K562 (cell line): Measurements from ENCODE around the gene PARS2. TPM values are rescaled to one million over a fixed set of nuclear protein-coding genes. Genes with fewer than 3 reads are reported as not detected.

ENCODE experiments used
- BRF1 ChIP-seq: IDR thresholded peaks from 3 replicates; pipeline ENCODE4 v1.6.1; 2011; ENCODE audit warnings: borderline replicate concordance, mild to moderate bottlenecking; ENCODE audit not compliant: insufficient read length; ENCODE audit errors: extremely low read depth
- COPS2 ChIP-seq: fragments of 450-650 bp; conservative IDR thresholded peaks from 2 replicates; pipeline ENCODE4 v1.6.1; 2016; ENCODE audit warnings: mild to moderate bottlenecking, moderate library complexity
- FOSL1 ChIP-seq: fragments of 200-800 bp; sonication (Bioruptor generic); conservative IDR thresholded peaks from 2 replicates; pipeline ENCODE4 v1.6.1; 2016; ENCODE audit warnings: missing genetic modification characterization, missing compliant biosample characterization
- MEIS2 ChIP-seq: fragments of 450-650 bp; IDR thresholded peaks from 2 replicates; pipeline ENCODE4 v1.6.1; 2014; ENCODE audit warnings: mild to moderate bottlenecking; ENCODE audit not compliant: partially characterized antibody
- RCOR1 ChIP-seq, 2 experiments: IDR thresholded peaks; 2 replicates each; pipeline ENCODE4 v1.6.1; 2012; ENCODE audit warnings: low read depth in 2 of 2, low read length in 2 of 2, borderline replicate concordance in 1 of 2, improper control_type of control experiment in 1 of 2
- SIN3A ChIP-seq, 2 experiments: fragments of 150-350 bp in 1 of 2; IDR thresholded peaks; 2 replicates each; pipeline ENCODE4 v1.6.1; 2011 to 2016; ENCODE audit warnings: borderline replicate concordance in 2 of 2, low read depth in 2 of 2, low read length in 2 of 2, mild to moderate bottlenecking in 2 of 2, moderate library complexity in 2 of 2; ENCODE audit not compliant: control insufficient read depth in 1 of 2
- XRCC5 ChIP-seq: fragments of 200-400 bp; formaldehyde crosslinking; IDR thresholded peaks from 2 replicates; pipeline ENCODE4 v1.6.1; 2017; ENCODE audit warnings: low read depth, mild to moderate bottlenecking, low read length
- ZFX ChIP-seq: sonication (generic); formaldehyde crosslinking; IDR thresholded peaks from 2 replicates; pipeline ENCODE4 v1.8.0; 2022; ENCODE audit warnings: mild to moderate bottlenecking, missing genetic modification reagents, moderate library complexity
- polyA plus RNA-seq, 8 experiments: library from polyadenylated mRNA; depleted of rRNA in 4 of 8; stranded (reverse) in 5 of 8; unstranded in 3 of 8; fragments of >200 nt; fragmentation: Nextera tagmentation in 2 of 8; fragmentation: Illumina TruSeq in 1 of 8; extraction: Ambion mirVana in 2 of 8; extraction: Trizol in 1 of 8; gene quantifications; 2 replicates each; pipeline versions ENCODE4 v1.2.1 to v1.2.3, GENCODE V29; 2011 to 2014; ENCODE audit warnings: inconsistent platforms in 1 of 8, missing spikeins in 1 of 8
- total RNA-seq, 7 experiments: library from RNA; depleted of rRNA in 6 of 7; stranded (reverse); fragments of >200 nt in 6 of 7; fragmentation: Illumina TruSeq in 2 of 7; extraction: Trizol in 2 of 7; gene quantifications; 2 replicates each; pipeline versions ENCODE4 v1.2.1 to v1.2.3, GENCODE V29; 2011 to 2021; ENCODE audit warnings: low replicate concordance in 1 of 7
- TF ChIP-seq, protein P1 (sequence below), 2 experiments: IDR thresholded peaks; 2 replicates each; pipeline ENCODE4 v1.6.1; 2012; ENCODE audit warnings: improper control_type of control experiment in 2 of 2, low read depth in 2 of 2, low read length in 2 of 2, borderline replicate concordance in 1 of 2
- TF ChIP-seq, protein P2 (sequence below): IDR thresholded peaks from 2 replicates; pipeline ENCODE4 v1.6.1; 2014; ENCODE audit warnings: antibody characterized with exemption
- TF ChIP-seq, protein P3 (sequence below): sonication (generic); formaldehyde crosslinking; IDR thresholded peaks from 2 replicates; pipeline ENCODE4 v1.8.0; 2022; ENCODE audit warnings: mild to moderate bottlenecking, missing genetic modification reagents
- TF ChIP-seq, protein P4 (sequence below): sonication (generic); formaldehyde crosslinking; IDR thresholded peaks from 2 replicates; pipeline ENCODE4 v1.8.0; 2022; ENCODE audit warnings: mild to moderate bottlenecking, missing genetic modification reagents
- TF ChIP-seq, protein P5 (sequence below): sonication (generic); formaldehyde crosslinking; IDR thresholded peaks from 2 replicates; pipeline ENCODE4 v1.8.0; 2022; ENCODE audit warnings: missing genetic modification reagents, mild to moderate bottlenecking, borderline replicate concordance

The PARS2 gene
- total and polyA plus RNA-seq, 9 of the 15 experiments (the other 6 are each of a cell fraction or from before 2014, with no cell fraction given) = 6.3 to 12.4 (median 7.9) TPM

DNA sequence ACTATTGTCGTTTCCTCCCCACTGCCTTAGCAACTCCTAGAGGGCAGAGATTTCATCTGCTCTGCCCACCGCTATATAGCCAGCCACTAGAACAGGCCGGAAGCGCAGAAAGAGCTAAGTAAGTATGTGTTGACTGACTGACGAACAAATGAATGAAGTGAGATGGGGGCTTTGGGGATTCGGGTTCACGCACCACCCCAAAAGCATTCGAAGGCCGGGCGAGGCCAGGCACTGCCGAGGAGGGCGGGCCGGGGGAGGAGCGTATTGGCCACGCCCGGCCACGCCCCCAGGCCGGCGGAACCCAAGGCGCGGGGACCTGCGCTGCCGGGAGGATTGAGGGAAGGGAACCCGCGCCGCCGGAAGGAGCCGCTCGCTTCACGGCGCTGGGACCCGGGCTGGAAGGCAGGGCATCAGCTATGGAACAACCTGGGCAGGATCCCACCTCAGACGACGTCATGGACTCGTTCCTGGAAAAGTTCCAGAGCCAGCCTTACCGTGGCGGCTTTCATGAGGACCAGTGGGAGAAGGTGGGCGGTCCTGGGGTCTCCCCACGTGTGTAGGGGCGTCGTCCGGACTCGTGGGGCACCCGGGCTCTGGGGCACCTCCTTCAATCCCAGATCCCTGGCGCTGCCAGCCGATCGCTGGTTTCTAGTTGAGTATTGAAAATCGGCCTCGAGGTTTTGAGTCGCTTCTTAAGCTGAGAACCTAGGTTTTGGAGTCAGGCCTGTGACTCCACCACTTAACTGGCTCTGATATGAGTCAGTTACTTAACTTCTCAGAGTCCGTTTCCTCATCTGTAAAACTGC is 48.6 kb downstream of the PARS2 start, which contains the start of gene TTC4 (continued):
- peak; percentile 83 to 93 for TF ChIP-seq SIN3A (IDR thresholded peaks at IDR 0.05; ENCODE audit: borderline replicate concordance in 2 of 2, control insufficient read depth in 1 of 2, low read depth in 2 of 2, low read length in 2 of 2)
- peak; percentile 59 for TF ChIP-seq ZFX
- TF ChIP-seq XRCC5 = peak; percentile 99
- TF ChIP-seq, protein P1, sequence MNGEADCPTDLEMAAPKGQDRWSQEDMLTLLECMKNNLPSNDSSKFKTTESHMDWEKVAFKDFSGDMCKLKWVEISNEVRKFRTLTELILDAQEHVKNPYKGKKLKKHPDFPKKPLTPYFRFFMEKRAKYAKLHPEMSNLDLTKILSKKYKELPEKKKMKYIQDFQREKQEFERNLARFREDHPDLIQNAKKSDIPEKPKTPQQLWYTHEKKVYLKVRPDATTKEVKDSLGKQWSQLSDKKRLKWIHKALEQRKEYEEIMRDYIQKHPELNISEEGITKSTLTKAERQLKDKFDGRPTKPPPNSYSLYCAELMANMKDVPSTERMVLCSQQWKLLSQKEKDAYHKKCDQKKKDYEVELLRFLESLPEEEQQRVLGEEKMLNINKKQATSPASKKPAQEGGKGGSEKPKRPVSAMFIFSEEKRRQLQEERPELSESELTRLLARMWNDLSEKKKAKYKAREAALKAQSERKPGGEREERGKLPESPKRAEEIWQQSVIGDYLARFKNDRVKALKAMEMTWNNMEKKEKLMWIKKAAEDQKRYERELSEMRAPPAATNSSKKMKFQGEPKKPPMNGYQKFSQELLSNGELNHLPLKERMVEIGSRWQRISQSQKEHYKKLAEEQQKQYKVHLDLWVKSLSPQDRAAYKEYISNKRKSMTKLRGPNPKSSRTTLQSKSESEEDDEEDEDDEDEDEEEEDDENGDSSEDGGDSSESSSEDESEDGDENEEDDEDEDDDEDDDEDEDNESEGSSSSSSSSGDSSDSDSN (IDR thresholded peaks at IDR 0.05; ENCODE audit: borderline replicate concordance in 1 of 2, low read depth in 2 of 2, low read length in 2 of 2) = peak in 1 of 2 experiments; percentile 46; a peak in 1 of 4 replicates
- no peak for TF ChIP-seq COPS2
- TF ChIP-seq, protein P2, sequence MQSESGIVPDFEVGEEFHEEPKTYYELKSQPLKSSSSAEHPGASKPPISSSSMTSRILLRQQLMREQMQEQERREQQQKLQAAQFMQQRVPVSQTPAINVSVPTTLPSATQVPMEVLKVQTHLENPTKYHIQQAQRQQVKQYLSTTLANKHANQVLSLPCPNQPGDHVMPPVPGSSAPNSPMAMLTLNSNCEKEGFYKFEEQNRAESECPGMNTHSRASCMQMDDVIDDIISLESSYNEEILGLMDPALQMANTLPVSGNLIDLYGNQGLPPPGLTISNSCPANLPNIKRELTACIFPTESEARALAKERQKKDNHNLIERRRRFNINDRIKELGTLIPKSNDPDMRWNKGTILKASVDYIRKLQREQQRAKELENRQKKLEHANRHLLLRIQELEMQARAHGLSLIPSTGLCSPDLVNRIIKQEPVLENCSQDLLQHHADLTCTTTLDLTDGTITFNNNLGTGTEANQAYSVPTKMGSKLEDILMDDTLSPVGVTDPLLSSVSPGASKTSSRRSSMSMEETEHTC = peak; percentile 44; the same call in 1 of the 2 replicates
- TF ChIP-seq FOSL1 (tag) = peak; percentile 65
- peak; percentile 39 to 83; a peak in 2 of 4 replicates for TF ChIP-seq RCOR1 (IDR thresholded peaks at IDR 0.05; ENCODE audit: borderline replicate concordance in 1 of 2, low read depth in 2 of 2, low read length in 2 of 2)
- TF ChIP-seq, protein P3, sequence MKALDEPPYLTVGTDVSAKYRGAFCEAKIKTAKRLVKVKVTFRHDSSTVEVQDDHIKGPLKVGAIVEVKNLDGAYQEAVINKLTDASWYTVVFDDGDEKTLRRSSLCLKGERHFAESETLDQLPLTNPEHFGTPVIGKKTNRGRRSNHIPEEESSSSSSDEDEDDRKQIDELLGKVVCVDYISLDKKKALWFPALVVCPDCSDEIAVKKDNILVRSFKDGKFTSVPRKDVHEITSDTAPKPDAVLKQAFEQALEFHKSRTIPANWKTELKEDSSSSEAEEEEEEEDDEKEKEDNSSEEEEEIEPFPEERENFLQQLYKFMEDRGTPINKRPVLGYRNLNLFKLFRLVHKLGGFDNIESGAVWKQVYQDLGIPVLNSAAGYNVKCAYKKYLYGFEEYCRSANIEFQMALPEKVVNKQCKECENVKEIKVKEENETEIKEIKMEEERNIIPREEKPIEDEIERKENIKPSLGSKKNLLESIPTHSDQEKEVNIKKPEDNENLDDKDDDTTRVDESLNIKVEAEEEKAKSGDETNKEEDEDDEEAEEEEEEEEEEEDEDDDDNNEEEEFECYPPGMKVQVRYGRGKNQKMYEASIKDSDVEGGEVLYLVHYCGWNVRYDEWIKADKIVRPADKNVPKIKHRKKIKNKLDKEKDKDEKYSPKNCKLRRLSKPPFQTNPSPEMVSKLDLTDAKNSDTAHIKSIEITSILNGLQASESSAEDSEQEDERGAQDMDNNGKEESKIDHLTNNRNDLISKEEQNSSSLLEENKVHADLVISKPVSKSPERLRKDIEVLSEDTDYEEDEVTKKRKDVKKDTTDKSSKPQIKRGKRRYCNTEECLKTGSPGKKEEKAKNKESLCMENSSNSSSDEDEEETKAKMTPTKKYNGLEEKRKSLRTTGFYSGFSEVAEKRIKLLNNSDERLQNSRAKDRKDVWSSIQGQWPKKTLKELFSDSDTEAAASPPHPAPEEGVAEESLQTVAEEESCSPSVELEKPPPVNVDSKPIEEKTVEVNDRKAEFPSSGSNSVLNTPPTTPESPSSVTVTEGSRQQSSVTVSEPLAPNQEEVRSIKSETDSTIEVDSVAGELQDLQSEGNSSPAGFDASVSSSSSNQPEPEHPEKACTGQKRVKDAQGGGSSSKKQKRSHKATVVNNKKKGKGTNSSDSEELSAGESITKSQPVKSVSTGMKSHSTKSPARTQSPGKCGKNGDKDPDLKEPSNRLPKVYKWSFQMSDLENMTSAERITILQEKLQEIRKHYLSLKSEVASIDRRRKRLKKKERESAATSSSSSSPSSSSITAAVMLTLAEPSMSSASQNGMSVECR (CRISPR knock-in tag) = peak; percentile 97
- TF ChIP-seq, protein P4, sequence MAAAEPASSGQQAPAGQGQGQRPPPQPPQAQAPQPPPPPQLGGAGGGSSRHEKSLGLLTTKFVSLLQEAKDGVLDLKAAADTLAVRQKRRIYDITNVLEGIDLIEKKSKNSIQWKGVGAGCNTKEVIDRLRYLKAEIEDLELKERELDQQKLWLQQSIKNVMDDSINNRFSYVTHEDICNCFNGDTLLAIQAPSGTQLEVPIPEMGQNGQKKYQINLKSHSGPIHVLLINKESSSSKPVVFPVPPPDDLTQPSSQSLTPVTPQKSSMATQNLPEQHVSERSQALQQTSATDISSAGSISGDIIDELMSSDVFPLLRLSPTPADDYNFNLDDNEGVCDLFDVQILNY (CRISPR knock-in tag) = peak; percentile 65
- TF ChIP-seq BRF1 = no peak
- TF ChIP-seq MEIS2 = peak; percentile 4
- TF ChIP-seq, protein P5, sequence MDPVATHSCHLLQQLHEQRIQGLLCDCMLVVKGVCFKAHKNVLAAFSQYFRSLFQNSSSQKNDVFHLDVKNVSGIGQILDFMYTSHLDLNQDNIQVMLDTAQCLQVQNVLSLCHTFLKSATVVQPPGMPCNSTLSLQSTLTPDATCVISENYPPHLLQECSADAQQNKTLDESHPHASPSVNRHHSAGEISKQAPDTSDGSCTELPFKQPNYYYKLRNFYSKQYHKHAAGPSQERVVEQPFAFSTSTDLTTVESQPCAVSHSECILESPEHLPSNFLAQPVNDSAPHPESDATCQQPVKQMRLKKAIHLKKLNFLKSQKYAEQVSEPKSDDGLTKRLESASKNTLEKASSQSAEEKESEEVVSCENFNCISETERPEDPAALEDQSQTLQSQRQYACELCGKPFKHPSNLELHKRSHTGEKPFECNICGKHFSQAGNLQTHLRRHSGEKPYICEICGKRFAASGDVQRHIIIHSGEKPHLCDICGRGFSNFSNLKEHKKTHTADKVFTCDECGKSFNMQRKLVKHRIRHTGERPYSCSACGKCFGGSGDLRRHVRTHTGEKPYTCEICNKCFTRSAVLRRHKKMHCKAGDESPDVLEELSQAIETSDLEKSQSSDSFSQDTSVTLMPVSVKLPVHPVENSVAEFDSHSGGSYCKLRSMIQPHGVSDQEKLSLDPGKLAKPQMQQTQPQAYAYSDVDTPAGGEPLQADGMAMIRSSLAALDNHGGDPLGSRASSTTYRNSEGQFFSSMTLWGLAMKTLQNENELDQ (CRISPR knock-in tag) = 0 out of 2 replicates have a peak, but pooled peaks have one; percentile 43
